IMR-90 (cell line): Measurements from ENCODE around the gene NDC80. TPM values are rescaled to one million over a fixed set of nuclear protein-coding genes. Genes with fewer than 3 reads are reported as not detected.

Source experiments
- ATAC-seq: fragments of 200-7000 bp; cut with Tn5 transposase; 2 replicates; pipeline ENCODE4 v1.9.1; 2020; ENCODE audit warnings: low read depth, mild to moderate bottlenecking, moderate library complexity
- BruUV-seq: library from RNA; stranded (reverse); fragments of 400-500 nt; replicated peaks from 2 replicates; lab custom pipeline; 2021; lab: Mats Ljungman, UMichigan
- CTCF ChIA-PET: fragments of 300-600 bp; formaldehyde crosslinking; extraction: SDS; loops from one replicate; lab custom pipeline; 2021; ENCODE audit warnings: antibody characterized with exemption; lab: Yijun Ruan, JAX
- POLR2A ChIA-PET: fragments of 300-600 bp; sonication (Branson Sonifier 250); formaldehyde crosslinking; loops from one replicate; lab custom pipeline; 2022; ENCODE audit warnings: antibody characterized with exemption; ENCODE audit not compliant: unreplicated experiment; lab: Charles Lee
- DNase-seq: peaks from one replicate; pipeline ENCODE4 v3.0.0; 2013
- H2AFZ ChIP-seq: replicated peaks from 2 replicates; pipeline ENCODE3; 2013; ENCODE audit warnings: low read length, mild to moderate bottlenecking; ENCODE audit not compliant: poor library complexity
- H2AK5ac ChIP-seq: 2 replicates; pipeline ENCODE4 v1.6.1; 2013; ENCODE audit warnings: low read depth, low read length, inconsistent platforms
- H2AK9ac ChIP-seq: replicated peaks from 2 replicates; pipeline ENCODE3; 2013; ENCODE audit warnings: mild to moderate bottlenecking, low read depth, low read length, moderate library complexity; ENCODE audit not compliant: poor library complexity
- H2BK120ac ChIP-seq: 2 replicates; pipeline ENCODE4 v1.6.1; 2013; ENCODE audit warnings: low read depth, low read length, inconsistent platforms
- H2BK15ac ChIP-seq: 3 replicates; pipeline ENCODE4 v1.6.1; 2013; ENCODE audit warnings: low read depth, low read length, inconsistent platforms
- H2BK20ac ChIP-seq: 2 replicates; pipeline ENCODE4 v1.6.1; 2013; ENCODE audit warnings: low read depth, mild to moderate bottlenecking, inconsistent platforms, low read length, moderate library complexity
- H2BK5ac ChIP-seq: 2 replicates; pipeline ENCODE4 v1.6.1; 2013; ENCODE audit warnings: mild to moderate bottlenecking, low read depth, low read length, inconsistent platforms; ENCODE audit not compliant: poor library complexity, severe bottlenecking
- H3K14ac ChIP-seq: replicated peaks from 2 replicates; pipeline ENCODE4 v1.6.1; 2013; ENCODE audit warnings: low read depth, low read length, inconsistent platforms
- H3K18ac ChIP-seq: 2 replicates; pipeline ENCODE4 v1.6.1; 2013; ENCODE audit warnings: low read depth, low read length, control low read depth
- H3K23ac ChIP-seq: 2 replicates; pipeline ENCODE4 v1.6.1; 2013; ENCODE audit warnings: low read depth, low read length, inconsistent platforms
- H3K27ac ChIP-seq: 2 replicates; pipeline ENCODE4 v1.5.1; 2013; ENCODE audit warnings: mild to moderate bottlenecking, control low read depth, low read length; ENCODE audit not compliant: insufficient read depth
- H3K27me3 ChIP-seq: 2 replicates; pipeline ENCODE4 v1.6.1; 2013; ENCODE audit warnings: low read length; ENCODE audit not compliant: control insufficient read depth, insufficient read depth
- H3K36me3 ChIP-seq: 2 replicates; pipeline ENCODE4 v1.6.1; 2013; ENCODE audit warnings: low read length, mixed read lengths; ENCODE audit not compliant: control insufficient read depth, insufficient read depth
- H3K4ac ChIP-seq: 2 replicates; pipeline ENCODE4 v1.6.1; 2013; ENCODE audit warnings: low read depth, low read length, inconsistent platforms
- H3K4me1 ChIP-seq: 2 replicates; pipeline ENCODE4 v1.6.1; 2013; ENCODE audit warnings: low read length, mixed read lengths; ENCODE audit not compliant: control insufficient read depth, insufficient read depth
- H3K4me2 ChIP-seq: 2 replicates; pipeline ENCODE4 v1.6.1; 2013; ENCODE audit warnings: low read depth, mild to moderate bottlenecking, control low read depth, low read length, moderate library complexity
- H3K4me3 ChIP-seq: 2 replicates; pipeline ENCODE4 v1.5.1; 2013; ENCODE audit warnings: low read depth, mild to moderate bottlenecking, control low read depth, low read length, moderate library complexity; ENCODE audit not compliant: insufficient read depth
- H3K56ac ChIP-seq: 2 replicates; pipeline ENCODE4 v1.6.1; 2013; ENCODE audit warnings: low read length, inconsistent platforms; ENCODE audit not compliant: insufficient read depth; ENCODE audit errors: extremely low read depth
- H3K79me1 ChIP-seq, 2 experiments: 2 replicates each; pipeline ENCODE4 v1.6.1; 2013; ENCODE audit warnings: low read length in 2 of 2, inconsistent platforms in 1 of 2, low read depth in 1 of 2
- H3K9ac ChIP-seq: 2 replicates; pipeline ENCODE4 v1.6.1; 2013; ENCODE audit warnings: low read depth, low read length, control low read depth
- H3K9me1 ChIP-seq: 2 replicates; pipeline ENCODE4 v1.6.1; 2013; ENCODE audit warnings: low read length, inconsistent platforms; ENCODE audit not compliant: insufficient read depth
- H3K9me3 ChIP-seq: 2 replicates; pipeline ENCODE4 v1.6.1; 2013; ENCODE audit warnings: low read length; ENCODE audit not compliant: control insufficient read depth, insufficient read depth
- H4K20me1 ChIP-seq: 2 replicates; pipeline ENCODE4 v1.6.1; 2013; ENCODE audit warnings: low read length, inconsistent platforms; ENCODE audit not compliant: insufficient read depth
- H4K5ac ChIP-seq: 2 replicates; pipeline ENCODE4 v1.6.1; 2013; ENCODE audit warnings: mild to moderate bottlenecking, low read depth, low read length, control low read depth
- H4K8ac ChIP-seq, 2 experiments: 2 replicates each; pipeline ENCODE4 v1.6.1; 2013; ENCODE audit warnings: low read depth in 2 of 2, low read length in 2 of 2, control low read depth in 1 of 2, inconsistent platforms in 1 of 2
- H4K91ac ChIP-seq: 2 replicates; pipeline ENCODE4 v1.6.1; 2013; ENCODE audit warnings: low read depth, low read length, inconsistent platforms; ENCODE audit not compliant: insufficient read depth
- BHLHE40 ChIP-seq: fragments of 150-350 bp; IDR thresholded peaks from 2 replicates; pipeline ENCODE4 v1.6.1; 2016; ENCODE audit warnings: mild to moderate bottlenecking, low read depth, low read length
- CEBPB ChIP-seq: IDR thresholded peaks from 2 replicates; pipeline ENCODE4 v1.6.1; 2012; ENCODE audit warnings: low read depth, low read length, improper control_type of control experiment
- CHD1 ChIP-seq: IDR thresholded peaks from 2 replicates; pipeline ENCODE4 v1.6.1; 2012; ENCODE audit warnings: low read depth, low read length, improper control_type of control experiment
- CTCF ChIP-seq: conservative IDR thresholded peaks from 2 replicates; pipeline ENCODE4 v1.5.1; 2012; ENCODE audit warnings: mild to moderate bottlenecking, low read depth, low read length, improper control_type of control experiment
- ELK1 ChIP-seq: fragments of 150-350 bp; IDR thresholded peaks from 2 replicates; pipeline ENCODE4 v1.6.1; 2016; ENCODE audit warnings: low read depth, mild to moderate bottlenecking, low read length, moderate library complexity, borderline replicate concordance
- FOS ChIP-seq: fragments of 150-350 bp; IDR thresholded peaks from 2 replicates; pipeline ENCODE4 v1.6.1; 2016; ENCODE audit warnings: low read depth, low read length
- MAFK ChIP-seq: IDR thresholded peaks from 2 replicates; pipeline ENCODE4 v1.6.1; 2012; ENCODE audit warnings: low read depth, low read length, improper control_type of control experiment
- MAZ ChIP-seq: IDR thresholded peaks from 2 replicates; pipeline ENCODE4 v1.6.1; 2012; ENCODE audit warnings: low read depth, mild to moderate bottlenecking, low read length, improper control_type of control experiment, moderate library complexity, borderline replicate concordance
- MXI1 ChIP-seq: IDR thresholded peaks from 2 replicates; pipeline ENCODE4 v1.6.1; 2012; ENCODE audit warnings: low read depth, mild to moderate bottlenecking, low read length, moderate library complexity, borderline replicate concordance
- NFE2L2 ChIP-seq: fragments of 150-350 bp; IDR thresholded peaks from 2 replicates; pipeline ENCODE4 v1.6.1; 2016; ENCODE audit warnings: low read depth, mild to moderate bottlenecking, low read length
- POLR2A ChIP-seq: IDR thresholded peaks from 2 replicates; pipeline ENCODE4 v1.6.1; 2012; ENCODE audit warnings: mild to moderate bottlenecking, low read depth, low read length
- RAD21 ChIP-seq: IDR thresholded peaks from 2 replicates; pipeline ENCODE4 v1.6.1; 2012; ENCODE audit warnings: low read length, improper control_type of control experiment
- RCOR1 ChIP-seq: IDR thresholded peaks from 2 replicates; pipeline ENCODE4 v1.6.1; 2012; ENCODE audit warnings: mild to moderate bottlenecking, low read length, improper control_type of control experiment; ENCODE audit not compliant: insufficient replicate concordance
- RFX5 ChIP-seq: IDR thresholded peaks from 2 replicates; pipeline ENCODE4 v1.8.0; 2012; ENCODE audit warnings: low read depth, mild to moderate bottlenecking, low read length, moderate library complexity
- SMC3 ChIP-seq: fragments of 150-350 bp; IDR thresholded peaks from 2 replicates; pipeline ENCODE4 v1.6.1; 2016; ENCODE audit warnings: low read depth, mild to moderate bottlenecking, antibody characterized with exemption, low read length, moderate library complexity
- USF2 ChIP-seq: fragments of 150-350 bp; IDR thresholded peaks from 2 replicates; pipeline ENCODE4 v1.6.1; 2017; ENCODE audit warnings: mild to moderate bottlenecking, antibody characterized with exemption, low read length, low read depth
- WGBS, 2 experiments: methylation state at CpG; one replicate each; pipeline versions ENCODE4 v1.1.5 to v1.1.7; 2013; ENCODE audit warnings: missing lambda C conversion rate in 2 of 2; ENCODE audit not compliant: insufficient read length in 1 of 2; ENCODE audit errors: extremely low coverage in 2 of 2; 5-methylcytosine and 5-hydroxymethylcytosine counted together
- dilution Hi-C: fragments of 300-500 bp; cut with HindIII; formaldehyde crosslinking; loops from one replicate; pipeline ENCODE4 v1.14.3; 2018; ENCODE audit warnings: low sequenced_read_pairs; ENCODE audit not compliant: unreplicated experiment
- in situ Hi-C: fragments of 300-500 bp; cut with MboI; formaldehyde crosslinking; loops from 3 replicates; pipeline ENCODE4 v1.14.3; 2019; ENCODE audit warnings: low sequenced_read_pairs, inconsistent platforms, mixed read lengths
- intact Hi-C: fragments of 100-400 bp; cut with micrococcal nuclease; formaldehyde crosslinking; loops from 2 replicates; pipeline ENCODE4 v1.10.0; 2022
- polyA plus RNA-seq, 3 experiments: library from polyadenylated mRNA; depleted of rRNA; stranded (reverse); fragments of >200 nt; gene quantifications; 2 replicates each; pipeline ENCODE4 v1.2.3, GENCODE V29; 2012; ENCODE audit warnings: low replicate concordance in 1 of 3
- total RNA-seq: library from RNA; depleted of rRNA; stranded (reverse); fragments of >200 nt; gene quantifications from 2 replicates; pipeline ENCODE4 v1.2.3, GENCODE V29; 2012

NDC80 gene
- total and polyA plus RNA-seq, 2 of the 4 experiments (the other 2 are of a cell fraction) = 11.8 to 15.5 TPM

- in situ Hi-C loops (loop anchor here (25.0 kb wide), 1 partner anchor 1692 kb away; no protein-coding TSS in a partner anchor), intact Hi-C loops (no loop called here), dilution Hi-C loops (no loop called here)
- TF ChIP-seq POLR2A (no peak), NFE2L2 (no peak), MAZ (no peak), CEBPB (no peak), CTCF (no peak), SMC3 (no peak), BHLHE40 (no peak), RAD21 (no peak), MXI1 (no peak), RCOR1 (no peak), ELK1 (no peak), RFX5 (no peak), MAFK (no peak), CHD1 (no peak), FOS (no peak), USF2 (no peak)
- no peak overlapping the region for H3K14ac ChIP-seq
- no peak overlapping the region for H2BK20ac ChIP-seq
- H3K4ac ChIP-seq = no peak overlapping the region
- ChIA-PET CTCF (no interaction called here), POLR2A (no interaction called here)
- H4K8ac ChIP-seq = no peak overlapping the region
- H2AFZ ChIP-seq = no peak overlapping the region
- H3K4me2 ChIP-seq = no peak overlapping the region
- no CpG with 5 or more reads among the region's 4 CpGs for WGBS, 2 experiments
- peaks cover 4% of the 10 kb centered on the region in 2 experiments; a peak in 1 of 4 replicates for H3K79me1 ChIP-seq
- H3K4me1 ChIP-seq = no peaks in the 10 kb centered on the region
- DNase-seq (no peak), ATAC-seq (no peak)
- H4K91ac ChIP-seq = no peak overlapping the region
- H2AK9ac ChIP-seq = no peak overlapping the region
- no peak overlapping the region for H4K5ac ChIP-seq
- H3K9me1 ChIP-seq = peaks cover 3% of the 10 kb centered on the region; the same call in 1 of the 2 replicates
- no peak overlapping the region for H3K27ac ChIP-seq
- H3K9ac ChIP-seq = no peak overlapping the region
- H3K4me3 ChIP-seq = no peak overlapping the region
- H3K23ac ChIP-seq = no peak overlapping the region
- no peaks in the 10 kb centered on the region for H3K27me3 ChIP-seq
- H2BK15ac ChIP-seq = no peak overlapping the region
- 0 out of 2 replicates have a peak, but pooled peaks cover 2% of the 10 kb centered on the region for H3K36me3 ChIP-seq
- no peak overlapping the region for H3K18ac ChIP-seq
- H3K56ac ChIP-seq = no peak overlapping the region
- H2BK120ac ChIP-seq = no peak overlapping the region
- no peaks in the 10 kb centered on the region for H3K9me3 ChIP-seq
- no peaks in the 10 kb centered on the region for H4K20me1 ChIP-seq
- no peak overlapping the region for H2BK5ac ChIP-seq
- no peak overlapping the region for H2AK5ac ChIP-seq
- BruUV-seq = no TSS peak
Measured at GRCh38 chr18:2554696-2555095, 16.7 kb upstream of the NDC80 start.
